B cell (primary cell): Measurements from ENCODE around the gene GLIS1.

ENCODE experiments used
- CTCF ChIP-seq: fragments of 200-600 bp; IDR thresholded peaks from one replicate; pipeline ENCODE4 v1.8.0; 2022; ENCODE audit warnings: antibody characterized with exemption, mild to moderate bottlenecking
- EZH2 ChIP-seq: IDR thresholded peaks from 2 replicates; pipeline ENCODE4 v1.6.1; 2012; ENCODE audit warnings: borderline replicate concordance, low read depth, mild to moderate bottlenecking, moderate library complexity, low read length; ENCODE audit not compliant: insufficient read depth, poor library complexity, severe bottlenecking

GRCh38 chr1:53696571-53696970, 42.4 kb downstream of the GLIS1 start:
- no peak for TF ChIP-seq CTCF
- no peak for TF ChIP-seq EZH2
